Endothelial cell of umbilical vein (primary cell): Measurements from ENCODE around the gene TGFBR2.

Experiments
- FOS ChIP-seq: IDR thresholded peaks from 2 replicates; pipeline ENCODE4 v1.6.1; 2011; ENCODE audit warnings: mild to moderate bottlenecking, low read length, moderate library complexity, borderline replicate concordance; ENCODE audit not compliant: insufficient read depth
- JUN ChIP-seq: IDR thresholded peaks from 2 replicates; pipeline ENCODE4 v1.6.1; 2011; ENCODE audit warnings: borderline replicate concordance, low read depth; ENCODE audit not compliant: insufficient read length, insufficient read depth
- MYC ChIP-seq: IDR thresholded peaks from one replicate; pipeline ENCODE4 v1.6.1; 2011; ENCODE audit warnings: mild to moderate bottlenecking, low read depth, low read length
- POLR2A ChIP-seq: IDR thresholded peaks from 2 replicates; pipeline ENCODE4 v1.6.1; 2012; ENCODE audit warnings: low read depth, mild to moderate bottlenecking, control low read depth, low read length
- POLR2AphosphoS5 ChIP-seq: IDR thresholded peaks from 2 replicates; pipeline ENCODE4 v1.6.1; 2012; ENCODE audit warnings: low read depth, mild to moderate bottlenecking, control low read depth, low read length, moderate library complexity; ENCODE audit not compliant: insufficient read depth
- TF ChIP-seq, protein P1 (sequence below), 2 donors: IDR thresholded peaks; 1 replicate in 1 of 2; 2 replicates in 1 of 2; pipeline ENCODE4 v1.5.1; 2011; ENCODE audit warnings: low read length in 2 of 2, mild to moderate bottlenecking in 2 of 2, moderate library complexity in 2 of 2, control low read depth in 1 of 2, inconsistent platforms in 1 of 2, low read depth in 1 of 2; ENCODE audit not compliant: insufficient read depth in 1 of 2; ENCODE audit errors: extremely low read depth in 1 of 2
- TF ChIP-seq, protein P2 (sequence below): IDR thresholded peaks from 2 replicates; pipeline ENCODE4 v1.6.1; 2011; ENCODE audit not compliant: insufficient read depth, insufficient read length

GRCh38 chr3:30639937-30640336 is 33.5 kb downstream of the TGFBR2 start:
- TF ChIP-seq, protein P1, sequence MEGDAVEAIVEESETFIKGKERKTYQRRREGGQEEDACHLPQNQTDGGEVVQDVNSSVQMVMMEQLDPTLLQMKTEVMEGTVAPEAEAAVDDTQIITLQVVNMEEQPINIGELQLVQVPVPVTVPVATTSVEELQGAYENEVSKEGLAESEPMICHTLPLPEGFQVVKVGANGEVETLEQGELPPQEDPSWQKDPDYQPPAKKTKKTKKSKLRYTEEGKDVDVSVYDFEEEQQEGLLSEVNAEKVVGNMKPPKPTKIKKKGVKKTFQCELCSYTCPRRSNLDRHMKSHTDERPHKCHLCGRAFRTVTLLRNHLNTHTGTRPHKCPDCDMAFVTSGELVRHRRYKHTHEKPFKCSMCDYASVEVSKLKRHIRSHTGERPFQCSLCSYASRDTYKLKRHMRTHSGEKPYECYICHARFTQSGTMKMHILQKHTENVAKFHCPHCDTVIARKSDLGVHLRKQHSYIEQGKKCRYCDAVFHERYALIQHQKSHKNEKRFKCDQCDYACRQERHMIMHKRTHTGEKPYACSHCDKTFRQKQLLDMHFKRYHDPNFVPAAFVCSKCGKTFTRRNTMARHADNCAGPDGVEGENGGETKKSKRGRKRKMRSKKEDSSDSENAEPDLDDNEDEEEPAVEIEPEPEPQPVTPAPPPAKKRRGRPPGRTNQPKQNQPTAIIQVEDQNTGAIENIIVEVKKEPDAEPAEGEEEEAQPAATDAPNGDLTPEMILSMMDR (IDR thresholded peaks at IDR 0.05; ENCODE audit: extremely low read depth in 1 of 2, insufficient read depth in 1 of 2, low read depth in 1 of 2, low read length in 2 of 2): no peak
- no peak for TF ChIP-seq POLR2AphosphoS5
- TF ChIP-seq POLR2A: no peak
- TF ChIP-seq JUN: no peak
- TF ChIP-seq, protein P2, sequence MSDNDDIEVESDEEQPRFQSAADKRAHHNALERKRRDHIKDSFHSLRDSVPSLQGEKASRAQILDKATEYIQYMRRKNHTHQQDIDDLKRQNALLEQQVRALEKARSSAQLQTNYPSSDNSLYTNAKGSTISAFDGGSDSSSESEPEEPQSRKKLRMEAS: no peak
- TF ChIP-seq MYC: no peak
- no peak for TF ChIP-seq FOS
